GM10266 (cell line): Measurements from ENCODE around the gene GIPC1.
"Not testable (repeated sequence)": the region's sequence is repeated elsewhere in the genome, so short reads cannot be mapped to it uniquely, and the experiment has no call there.

ENCODE experiments used
- DNase-seq: peaks from one replicate; pipeline ENCODE4 v3.0.0; 2012; ENCODE audit errors: extremely low spot score
- TF ChIP-seq, protein P1 (sequence below): IDR thresholded peaks from 2 replicates; pipeline ENCODE4 v1.5.1; 2012; ENCODE audit warnings: mild to moderate bottlenecking, low read depth; ENCODE audit not compliant: control insufficient read depth, insufficient read depth; ENCODE audit errors: missing control alignments

The GIPC1 gene, protein sequence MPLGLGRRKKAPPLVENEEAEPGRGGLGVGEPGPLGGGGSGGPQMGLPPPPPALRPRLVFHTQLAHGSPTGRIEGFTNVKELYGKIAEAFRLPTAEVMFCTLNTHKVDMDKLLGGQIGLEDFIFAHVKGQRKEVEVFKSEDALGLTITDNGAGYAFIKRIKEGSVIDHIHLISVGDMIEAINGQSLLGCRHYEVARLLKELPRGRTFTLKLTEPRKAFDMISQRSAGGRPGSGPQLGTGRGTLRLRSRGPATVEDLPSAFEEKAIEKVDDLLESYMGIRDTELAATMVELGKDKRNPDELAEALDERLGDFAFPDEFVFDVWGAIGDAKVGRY

DNA sequence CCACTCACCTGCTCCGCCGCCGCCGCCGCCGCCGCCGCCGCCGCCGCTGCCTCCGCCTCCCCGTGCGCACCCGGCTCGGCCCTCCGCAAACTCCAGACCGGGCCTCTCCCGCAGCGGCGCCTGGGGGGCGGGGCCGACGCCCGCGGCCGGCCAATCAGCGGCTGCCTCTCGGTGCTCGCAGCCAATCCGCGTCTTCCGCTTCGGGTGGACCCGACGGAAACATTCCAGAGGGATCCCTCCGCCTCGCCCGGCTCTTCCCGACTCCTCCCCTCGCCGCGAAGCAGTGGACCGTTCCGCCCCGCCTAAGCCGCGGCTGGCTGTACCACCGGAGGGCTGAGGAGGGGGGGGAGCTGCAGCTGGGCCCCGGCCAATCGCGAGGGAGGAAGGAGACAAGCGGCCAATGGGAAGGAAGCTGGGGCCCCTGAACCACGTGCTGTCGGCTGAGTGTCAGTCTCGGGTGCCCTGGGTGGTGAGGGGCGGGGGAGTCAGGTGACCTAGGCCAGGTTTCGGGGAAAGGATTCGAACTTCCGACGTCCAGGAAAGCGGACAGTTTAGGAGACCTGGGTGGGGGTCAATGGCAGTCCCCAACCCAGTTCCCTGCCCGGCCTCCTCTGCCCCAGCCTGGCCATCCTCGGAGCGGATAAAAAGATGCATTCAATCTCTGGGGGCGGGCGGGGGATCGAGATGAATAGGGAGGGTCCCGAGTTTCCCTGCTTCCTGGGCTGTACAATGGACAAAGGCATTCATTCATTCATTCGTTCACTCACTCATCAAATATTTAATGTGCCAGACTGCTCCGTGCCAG lies at the start of gene GIPC1:
Gene GIPC1, minus strand, starts transcription at position 99 of the 805 bp plus-strand sequence. CDS start 13,151 bp downstream, outside the sequence.
- peak; percentile 99 for DNase-seq
- TF ChIP-seq, protein P1, sequence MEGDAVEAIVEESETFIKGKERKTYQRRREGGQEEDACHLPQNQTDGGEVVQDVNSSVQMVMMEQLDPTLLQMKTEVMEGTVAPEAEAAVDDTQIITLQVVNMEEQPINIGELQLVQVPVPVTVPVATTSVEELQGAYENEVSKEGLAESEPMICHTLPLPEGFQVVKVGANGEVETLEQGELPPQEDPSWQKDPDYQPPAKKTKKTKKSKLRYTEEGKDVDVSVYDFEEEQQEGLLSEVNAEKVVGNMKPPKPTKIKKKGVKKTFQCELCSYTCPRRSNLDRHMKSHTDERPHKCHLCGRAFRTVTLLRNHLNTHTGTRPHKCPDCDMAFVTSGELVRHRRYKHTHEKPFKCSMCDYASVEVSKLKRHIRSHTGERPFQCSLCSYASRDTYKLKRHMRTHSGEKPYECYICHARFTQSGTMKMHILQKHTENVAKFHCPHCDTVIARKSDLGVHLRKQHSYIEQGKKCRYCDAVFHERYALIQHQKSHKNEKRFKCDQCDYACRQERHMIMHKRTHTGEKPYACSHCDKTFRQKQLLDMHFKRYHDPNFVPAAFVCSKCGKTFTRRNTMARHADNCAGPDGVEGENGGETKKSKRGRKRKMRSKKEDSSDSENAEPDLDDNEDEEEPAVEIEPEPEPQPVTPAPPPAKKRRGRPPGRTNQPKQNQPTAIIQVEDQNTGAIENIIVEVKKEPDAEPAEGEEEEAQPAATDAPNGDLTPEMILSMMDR, result no peak

DNA sequence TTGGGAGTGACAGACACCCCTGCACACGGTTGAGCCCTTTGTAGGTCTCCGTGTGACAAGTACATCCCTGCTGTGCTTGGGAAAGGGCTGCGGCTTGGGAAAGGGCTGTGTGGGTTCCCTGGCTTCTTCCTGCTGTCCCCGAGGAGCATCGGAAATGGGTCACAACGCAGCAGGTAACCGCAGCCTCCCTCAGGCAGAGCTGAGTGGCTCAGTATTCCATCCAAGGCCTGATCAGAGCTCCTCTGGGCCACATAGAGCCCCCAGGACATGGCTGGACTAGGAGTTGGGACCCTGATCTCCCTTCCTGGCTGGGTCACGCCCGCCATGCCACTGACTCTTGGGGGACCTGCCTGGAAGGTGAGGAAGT lies 49.8 kb upstream of the GIPC1 start:
- DNase-seq, result no peak
- TF ChIP-seq, protein P1, result no peak

DNA sequence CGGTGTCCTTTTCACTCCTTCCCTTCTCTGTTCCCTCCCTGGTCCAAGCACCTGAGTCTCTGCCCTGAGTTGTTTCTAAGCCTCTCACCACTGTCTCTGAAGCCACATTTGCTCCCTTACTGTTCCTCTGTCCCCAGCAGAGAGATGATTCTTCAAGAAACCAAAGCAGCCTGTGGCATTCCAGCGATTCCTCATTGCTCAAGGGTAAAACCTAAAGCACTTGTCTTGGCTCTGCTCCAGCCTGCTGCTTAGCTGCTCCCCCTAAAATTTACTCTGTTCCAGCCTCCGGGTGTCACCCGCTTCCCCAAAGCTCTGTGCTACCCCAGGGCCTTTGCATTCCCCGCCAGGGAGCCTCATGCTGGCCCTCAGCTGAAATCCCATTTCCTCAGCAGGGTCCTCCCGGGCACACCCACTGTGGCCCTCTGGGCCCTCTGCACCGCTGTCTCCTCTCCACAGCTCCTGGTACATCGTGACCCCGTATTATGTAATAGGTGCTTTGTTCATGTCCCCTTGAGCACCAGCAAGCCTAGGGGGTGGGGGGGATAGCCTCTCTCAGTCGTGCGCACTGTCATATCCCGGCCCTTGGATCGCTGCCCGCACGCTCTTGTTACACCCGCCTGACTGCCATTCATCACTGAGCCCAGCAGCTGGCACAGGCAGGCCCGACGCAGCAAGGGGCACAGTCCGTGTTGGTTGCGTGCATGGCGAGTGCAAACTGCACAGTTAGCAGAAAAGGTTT lies 49.2 kb upstream of the GIPC1 start:
- DNase-seq, result no peak
- TF ChIP-seq, protein P1, result no peak

DNA sequence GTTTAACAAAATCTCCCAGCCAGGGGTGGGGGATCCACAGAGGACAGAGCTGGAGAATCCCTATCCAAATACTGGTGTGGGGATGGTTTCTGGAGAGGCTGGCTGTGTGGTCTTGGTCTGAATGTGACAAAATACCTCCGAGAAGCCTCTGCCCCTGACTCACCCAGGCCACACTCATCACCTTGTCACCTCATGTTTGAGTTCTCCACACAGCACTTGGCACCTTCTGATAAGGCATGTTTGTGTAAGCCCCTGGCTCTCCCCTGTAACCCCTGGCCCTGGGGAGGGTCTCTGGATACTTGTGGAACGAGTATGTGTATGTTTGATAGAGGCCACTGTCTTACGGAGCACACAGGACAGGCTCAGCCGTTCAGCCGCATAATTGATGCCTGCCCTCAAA lies 48.1 kb upstream of the GIPC1 start:
- TF ChIP-seq, protein P1, result no peak
- DNase-seq, result no peak

DNA sequence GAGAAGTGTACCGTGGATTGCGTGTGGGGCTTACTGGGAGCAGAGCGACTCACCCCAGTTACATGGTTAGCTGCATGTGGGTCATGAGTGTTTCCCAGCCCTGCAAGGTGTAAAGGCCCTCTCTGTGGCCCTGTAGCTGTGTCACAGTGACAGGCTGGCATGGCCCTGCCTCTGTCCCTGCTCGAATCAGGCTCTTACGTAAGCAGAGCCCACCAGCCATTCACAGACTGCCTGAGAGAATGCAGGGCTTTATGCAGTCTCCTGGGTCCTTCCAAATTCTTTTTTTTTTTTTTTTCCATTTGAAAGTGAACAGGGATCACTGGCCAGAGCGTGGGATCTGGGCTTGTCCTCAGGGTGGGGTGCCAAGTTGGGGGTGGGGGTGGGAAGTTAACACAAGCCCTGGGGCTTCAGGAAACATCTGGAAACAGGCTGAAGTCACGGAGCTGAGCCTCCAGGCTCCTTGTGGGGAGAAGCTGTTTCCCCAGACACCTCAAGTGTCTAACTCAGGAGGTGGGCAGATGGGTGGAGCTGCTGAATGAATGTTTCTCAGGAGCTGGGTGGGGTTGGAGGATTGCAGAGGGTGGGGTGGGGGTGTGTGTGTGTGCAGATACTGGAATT lies 46.9 kb upstream of the GIPC1 start:
- DNase-seq, result no peak
- TF ChIP-seq, protein P1, result no peak

DNA sequence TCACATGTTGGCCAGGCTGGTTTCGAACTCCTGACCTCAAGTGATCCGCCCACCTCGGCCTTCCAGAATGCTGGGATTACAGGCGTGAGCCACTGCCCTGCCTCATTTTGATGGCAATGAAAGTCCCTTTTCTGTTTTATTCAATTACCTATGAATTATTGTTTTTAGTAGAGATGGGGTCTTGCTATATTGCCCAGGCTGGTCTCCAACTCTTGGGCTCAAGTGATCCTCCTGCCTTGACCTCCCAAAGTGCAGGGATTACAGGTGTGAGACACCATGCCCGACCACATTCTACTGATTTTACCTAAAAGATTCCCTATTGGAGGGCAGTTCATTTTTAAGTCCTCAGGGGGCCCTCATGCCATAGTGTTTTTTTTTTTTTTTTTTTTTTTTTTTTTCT lies 46.1 kb upstream of the GIPC1 start:
- DNase-seq, result not testable (repeated sequence)
